Fibroblast of pulmonary artery (primary cell): ENCODE results near the gene IQCH.
A peak's percentile ranks its signal among the peaks of the same experiment; 100 is the strongest.

ENCODE experiments used
- DNase-seq: peaks from one replicate; pipeline ENCODE4 v3.0.0-alpha.2; 2010; ENCODE audit warnings: low read depth
- H3K4me3 ChIP-seq: replicated peaks from 2 replicates; pipeline ENCODE4 v1.5.1; 2011; ENCODE audit warnings: low read depth, mild to moderate bottlenecking, control low read depth, low read length, moderate library complexity
- CTCF ChIP-seq: IDR thresholded peaks from 2 replicates; pipeline ENCODE4 v1.5.1; 2011; ENCODE audit warnings: mild to moderate bottlenecking, control low read depth, low read length, inconsistent platforms; ENCODE audit errors: missing control alignments

Gene IQCH

GRCh38 chr15:67409175-67409574 lies 154.6 kb downstream of the IQCH start:
- H3K4me3 ChIP-seq, result no peak overlapping the region
- no peak for TF ChIP-seq CTCF
- DNase-seq, result no peak

GRCh38 chr15:67411486-67411885 lies 156.9 kb downstream of the IQCH start:
- no peak overlapping the region for H3K4me3 ChIP-seq
- no peak for DNase-seq
- no peak for TF ChIP-seq CTCF

GRCh38 chr15:67413770-67414390 lies 159.3 kb downstream of the IQCH start:
- H3K4me3 ChIP-seq, result no peak overlapping the region

GRCh38 chr15:67415181-67415580 lies 160.6 kb downstream of the IQCH start:
- DNase-seq, result no peak
- no peak for TF ChIP-seq CTCF
- no peak overlapping the region for H3K4me3 ChIP-seq

More at GRCh38 chr15:67413770-67414390, 159.3 kb downstream of the IQCH start:
- TF ChIP-seq CTCF, result no peak
- DNase-seq, result peak; percentile 54

GRCh38 chr15:67416891-67417290 lies 162.3 kb downstream of the IQCH start:
- no peak for DNase-seq
- no peak overlapping the region for H3K4me3 ChIP-seq
- no peak for TF ChIP-seq CTCF

GRCh38 chr15:67419705-67420104 lies 165.1 kb downstream of the IQCH start:
- TF ChIP-seq CTCF, result no peak
- no peak for DNase-seq
- no peak overlapping the region for H3K4me3 ChIP-seq

- no peak for DNase-seq
- no peak for TF ChIP-seq CTCF
These were observed 165.6 kb downstream of the IQCH start for GRCh38 chr15:67420137-67420536.

More at GRCh38 chr15:67420137-67420536, 165.6 kb downstream of the IQCH start:
- H3K4me3 ChIP-seq, result no peak overlapping the region
